Osteoblast (primary cell): ENCODE data around the gene SRRD. TPM values are rescaled to one million over a fixed set of nuclear protein-coding genes. Genes with fewer than 3 reads are reported as not detected.

Experiments used
- DNase-seq: peaks from one replicate; pipeline ENCODE4 v3.0.0; 2011; ENCODE audit warnings: low spot score, mixed read lengths; ENCODE audit not compliant: insufficient read length; ENCODE audit errors: missing footprints
- H2AFZ ChIP-seq: 2 replicates; pipeline ENCODE4 v1.6.0; 2011; ENCODE audit warnings: mild to moderate bottlenecking, low read length
- H3K27ac ChIP-seq: 2 replicates; pipeline ENCODE4 v1.5.1; 2011; ENCODE audit warnings: mild to moderate bottlenecking, low read depth, low read length, moderate library complexity
- H3K27me3 ChIP-seq: 2 replicates; pipeline ENCODE4 v1.6.0; 2012; ENCODE audit warnings: mild to moderate bottlenecking, control low read depth, inconsistent platforms, low read length, moderate library complexity; ENCODE audit not compliant: insufficient read depth
- H3K36me3 ChIP-seq: 2 replicates; pipeline ENCODE4 v1.5.1; 2011; ENCODE audit warnings: mild to moderate bottlenecking, low read length, control low read depth, moderate library complexity; ENCODE audit not compliant: insufficient read depth
- H3K4me1 ChIP-seq: 2 replicates; pipeline ENCODE4 v1.5.1; 2011; ENCODE audit warnings: mild to moderate bottlenecking, low read length, control low read depth, moderate library complexity; ENCODE audit not compliant: insufficient read depth
- H3K4me2 ChIP-seq: 2 replicates; pipeline ENCODE4 v1.6.0; 2011; ENCODE audit warnings: mild to moderate bottlenecking, low read length; ENCODE audit not compliant: insufficient read depth
- H3K4me3 ChIP-seq: fragments of 200-600 bp; sonication (generic); 3 replicates; pipeline ENCODE4 v1.5.1; 2012; ENCODE audit warnings: mild to moderate bottlenecking, low read length, inconsistent platforms; ENCODE audit not compliant: insufficient read depth
- H3K79me2 ChIP-seq: 2 replicates; pipeline ENCODE4 v1.6.0; 2012; ENCODE audit warnings: mild to moderate bottlenecking, low read length, control low read depth, inconsistent platforms; ENCODE audit not compliant: insufficient read depth
- H3K9me3 ChIP-seq: 2 replicates; pipeline ENCODE4 v1.5.1; 2011; ENCODE audit warnings: low read depth, low read length, control low read depth
- H4K20me1 ChIP-seq: 2 replicates; pipeline ENCODE4 v1.6.0; 2012; ENCODE audit warnings: mild to moderate bottlenecking, low read length, control low read depth; ENCODE audit not compliant: insufficient read depth
- total RNA-seq: library from RNA; depleted of rRNA; stranded (reverse); fragments of >200 nt; gene quantifications from 2 replicates; pipeline ENCODE4 v1.2.3, GENCODE V29; 2012
- TF ChIP-seq, protein P1 (sequence below): IDR thresholded peaks from 2 replicates; pipeline ENCODE4 v1.5.1; 2011; ENCODE audit warnings: mild to moderate bottlenecking, low read depth, low read length, moderate library complexity; ENCODE audit errors: extremely low read depth

The SRRD gene
- total RNA-seq, 1 donor, result 11.2 TPM

DNA sequence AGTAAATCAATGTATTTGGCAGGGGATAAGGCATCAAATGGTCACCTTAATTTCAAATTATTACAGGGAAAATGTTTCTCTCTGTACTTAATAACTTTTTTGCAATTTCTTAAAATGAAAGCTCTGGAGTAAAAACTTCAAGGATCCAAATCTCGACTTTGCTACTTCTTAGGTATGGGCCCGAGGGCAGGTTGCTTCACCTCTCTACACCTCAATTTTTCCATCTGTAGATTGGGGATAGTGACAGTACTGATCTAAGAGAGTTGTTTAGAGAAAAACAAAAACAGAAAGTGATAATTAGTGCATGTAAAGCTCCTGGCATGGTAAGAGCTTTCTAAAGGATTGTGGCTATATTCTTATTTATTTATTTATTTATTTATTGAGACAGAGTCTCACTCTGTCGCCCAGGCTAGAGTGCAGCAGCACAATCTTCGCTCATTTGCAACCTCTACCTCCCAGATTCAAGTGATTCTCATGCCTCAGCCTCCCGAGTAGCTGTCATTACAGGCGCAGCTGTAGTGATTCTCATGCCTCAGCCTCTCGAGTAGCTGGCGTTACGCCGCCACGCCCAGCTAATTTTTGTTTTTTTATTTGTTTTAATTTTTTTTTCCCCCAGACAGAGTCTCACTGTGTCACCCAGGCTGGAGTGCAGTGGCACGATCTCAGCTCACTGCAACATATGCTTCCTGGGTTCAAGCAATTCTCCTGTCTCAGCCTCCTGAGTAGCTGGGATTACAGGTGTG, 30.9 kb downstream of the SRRD start:
- H3K9me3 ChIP-seq, result no peaks in the 10 kb centered on the region
- H3K4me1 ChIP-seq, result peaks cover 24% of the 10 kb centered on the region
- no peaks in the 10 kb centered on the region for H4K20me1 ChIP-seq
- H3K36me3 ChIP-seq, result peaks cover 10% of the 10 kb centered on the region
- H3K27me3 ChIP-seq, result no peaks in the 10 kb centered on the region
- H3K4me2 ChIP-seq, result no peak overlapping the region
- H3K4me3 ChIP-seq, result no peak overlapping the region
- TF ChIP-seq, protein P1, sequence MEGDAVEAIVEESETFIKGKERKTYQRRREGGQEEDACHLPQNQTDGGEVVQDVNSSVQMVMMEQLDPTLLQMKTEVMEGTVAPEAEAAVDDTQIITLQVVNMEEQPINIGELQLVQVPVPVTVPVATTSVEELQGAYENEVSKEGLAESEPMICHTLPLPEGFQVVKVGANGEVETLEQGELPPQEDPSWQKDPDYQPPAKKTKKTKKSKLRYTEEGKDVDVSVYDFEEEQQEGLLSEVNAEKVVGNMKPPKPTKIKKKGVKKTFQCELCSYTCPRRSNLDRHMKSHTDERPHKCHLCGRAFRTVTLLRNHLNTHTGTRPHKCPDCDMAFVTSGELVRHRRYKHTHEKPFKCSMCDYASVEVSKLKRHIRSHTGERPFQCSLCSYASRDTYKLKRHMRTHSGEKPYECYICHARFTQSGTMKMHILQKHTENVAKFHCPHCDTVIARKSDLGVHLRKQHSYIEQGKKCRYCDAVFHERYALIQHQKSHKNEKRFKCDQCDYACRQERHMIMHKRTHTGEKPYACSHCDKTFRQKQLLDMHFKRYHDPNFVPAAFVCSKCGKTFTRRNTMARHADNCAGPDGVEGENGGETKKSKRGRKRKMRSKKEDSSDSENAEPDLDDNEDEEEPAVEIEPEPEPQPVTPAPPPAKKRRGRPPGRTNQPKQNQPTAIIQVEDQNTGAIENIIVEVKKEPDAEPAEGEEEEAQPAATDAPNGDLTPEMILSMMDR, result no peak
- H3K79me2 ChIP-seq, result peaks cover 38% of the 10 kb centered on the region
- no peak overlapping the region for H3K27ac ChIP-seq
- no peak overlapping the region for H2AFZ ChIP-seq
- DNase-seq, result no peak

DNA sequence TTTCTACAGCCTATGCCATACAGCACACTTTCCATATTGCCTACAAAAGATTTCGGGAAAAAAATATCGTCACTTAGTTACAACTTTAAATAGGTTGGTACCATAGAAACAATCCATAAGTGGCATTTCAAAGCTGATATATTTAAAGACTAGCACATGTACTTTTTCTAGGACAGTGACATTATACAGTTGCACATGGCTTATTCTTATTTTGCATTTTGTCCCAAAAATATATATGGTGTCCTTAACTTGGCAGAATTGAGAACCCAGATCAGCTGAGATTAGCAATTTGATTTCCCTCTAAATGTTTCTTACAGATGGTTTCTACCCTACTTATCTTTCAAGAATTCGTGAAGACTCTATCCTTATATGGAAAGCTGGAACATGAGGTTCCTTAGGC, 32.3 kb downstream of the SRRD start:
- peaks cover 23% of the 10 kb centered on the region for H3K4me1 ChIP-seq
- no peaks in the 10 kb centered on the region for H3K9me3 ChIP-seq
- peaks cover 27% of the 10 kb centered on the region for H3K79me2 ChIP-seq
- no peak overlapping the region for H3K27ac ChIP-seq
- no peak overlapping the region for H3K4me3 ChIP-seq
- no peak for DNase-seq
- no peaks in the 10 kb centered on the region for H4K20me1 ChIP-seq
- H3K27me3 ChIP-seq, result no peaks in the 10 kb centered on the region
- H3K36me3 ChIP-seq, result no peaks in the 10 kb centered on the region
- no peak overlapping the region for H3K4me2 ChIP-seq
- no peak overlapping the region for H2AFZ ChIP-seq
- TF ChIP-seq, protein P1, result no peak

DNA sequence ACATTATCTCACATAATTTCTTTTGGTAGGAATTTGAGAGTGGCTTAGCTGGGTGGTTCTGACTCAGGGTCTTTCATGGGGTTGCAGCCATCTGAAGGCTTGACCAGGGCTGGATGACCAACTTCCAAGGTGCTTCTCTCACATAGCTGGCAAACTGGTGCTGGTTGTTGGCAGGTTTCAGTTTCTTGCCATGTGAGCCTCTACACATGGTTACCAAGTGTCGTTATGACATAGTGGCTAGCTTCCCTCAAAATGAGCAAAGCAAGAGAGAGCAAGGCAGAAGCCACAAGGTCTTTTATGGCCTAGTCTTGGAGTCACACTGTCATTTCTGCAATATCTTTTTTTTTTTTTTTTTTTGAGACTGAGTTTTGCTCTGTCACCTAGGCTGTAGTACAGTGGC, 32.8 kb downstream of the SRRD start:
- H3K4me1 ChIP-seq, result peaks cover 17% of the 10 kb centered on the region
- no peak overlapping the region for H2AFZ ChIP-seq
- H3K79me2 ChIP-seq, result peaks cover 21% of the 10 kb centered on the region
- H3K27me3 ChIP-seq, result no peaks in the 10 kb centered on the region
- no peak for DNase-seq
- no peaks in the 10 kb centered on the region for H3K9me3 ChIP-seq
- H4K20me1 ChIP-seq, result no peaks in the 10 kb centered on the region
- no peaks in the 10 kb centered on the region for H3K36me3 ChIP-seq
- no peak overlapping the region for H3K4me2 ChIP-seq
- no peak overlapping the region for H3K4me3 ChIP-seq
- TF ChIP-seq, protein P1, result no peak
- H3K27ac ChIP-seq, result no peak overlapping the region

DNA sequence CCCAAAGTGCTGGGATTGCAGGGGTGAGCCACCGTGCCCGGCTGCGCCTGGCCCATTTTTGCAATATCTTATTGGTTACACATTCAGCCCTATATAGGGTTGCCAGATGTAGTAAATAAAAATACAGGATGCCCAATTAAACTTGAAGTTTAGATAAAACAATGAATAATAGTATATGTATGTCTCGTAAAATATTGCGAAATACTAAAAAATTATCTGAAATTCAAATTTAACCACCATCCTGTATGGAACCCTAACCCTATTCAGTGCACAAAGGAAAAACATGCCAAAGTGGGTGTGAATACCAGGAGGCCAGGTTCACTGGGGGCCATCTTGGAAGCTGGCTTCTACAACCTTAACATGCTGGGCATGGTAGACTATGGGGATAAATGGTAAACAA, 33.8 kb downstream of the SRRD start:
- peaks cover 12% of the 10 kb centered on the region for H3K79me2 ChIP-seq
- H3K4me2 ChIP-seq, result no peak overlapping the region
- TF ChIP-seq, protein P1, result no peak
- no peak for DNase-seq
- no peaks in the 10 kb centered on the region for H4K20me1 ChIP-seq
- no peak overlapping the region for H2AFZ ChIP-seq
- no peak overlapping the region for H3K4me3 ChIP-seq
- H3K4me1 ChIP-seq, result peaks cover 12% of the 10 kb centered on the region
- no peak overlapping the region for H3K27ac ChIP-seq
- H3K9me3 ChIP-seq, result no peaks in the 10 kb centered on the region
- H3K27me3 ChIP-seq, result no peaks in the 10 kb centered on the region
- H3K36me3 ChIP-seq, result peaks cover 6% of the 10 kb centered on the region
